LNCaP clone FGC (cell line): ENCODE data around the gene CCSER1.
"Not testable (repeated sequence)": the region's sequence is repeated elsewhere in the genome, so short reads cannot be mapped to it uniquely, and the experiment has no call there.

Source experiments
- DNase-seq: peaks from one replicate; pipeline ENCODE4 v3.0.0-alpha.2; 2011; ENCODE audit warnings: low read depth
- H3K4me3 ChIP-seq: 2 replicates; pipeline ENCODE4 v1.5.1; 2011; ENCODE audit warnings: mild to moderate bottlenecking, low read depth, low read length, control low read depth
- CTCF ChIP-seq: IDR thresholded peaks from 2 replicates; pipeline ENCODE4 v1.5.1; 2012; ENCODE audit warnings: mild to moderate bottlenecking; ENCODE audit not compliant: control insufficient read depth, insufficient read depth; ENCODE audit errors: extremely low read depth

CCSER1 gene

GRCh38 chr4:90875791-90876190 is 748.6 kb downstream of the CCSER1 start:
- no peak overlapping the region for H3K4me3 ChIP-seq
- no peak for DNase-seq
- no peak for TF ChIP-seq CTCF

DNA sequence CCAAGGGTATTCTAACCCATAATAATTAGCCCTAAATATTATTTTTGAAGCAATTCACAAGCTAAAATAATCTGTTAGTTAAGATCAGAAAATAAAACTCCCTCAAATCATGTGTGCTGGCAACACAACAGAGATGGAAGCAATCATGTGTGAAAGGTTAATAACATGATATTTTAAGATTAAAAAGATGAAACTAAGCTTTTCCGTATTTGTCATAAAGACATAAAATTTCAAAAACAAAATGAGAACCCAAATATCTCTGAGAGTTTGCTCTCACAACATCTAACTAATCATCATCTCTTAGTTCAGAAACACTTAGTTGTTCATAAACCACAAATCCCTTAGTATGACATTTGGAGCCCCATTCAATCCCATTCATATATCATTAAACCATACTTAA is 749.1 kb downstream of the CCSER1 start:
- TF ChIP-seq CTCF = no peak
- no peak for DNase-seq
- H3K4me3 ChIP-seq = no peak overlapping the region

DNA sequence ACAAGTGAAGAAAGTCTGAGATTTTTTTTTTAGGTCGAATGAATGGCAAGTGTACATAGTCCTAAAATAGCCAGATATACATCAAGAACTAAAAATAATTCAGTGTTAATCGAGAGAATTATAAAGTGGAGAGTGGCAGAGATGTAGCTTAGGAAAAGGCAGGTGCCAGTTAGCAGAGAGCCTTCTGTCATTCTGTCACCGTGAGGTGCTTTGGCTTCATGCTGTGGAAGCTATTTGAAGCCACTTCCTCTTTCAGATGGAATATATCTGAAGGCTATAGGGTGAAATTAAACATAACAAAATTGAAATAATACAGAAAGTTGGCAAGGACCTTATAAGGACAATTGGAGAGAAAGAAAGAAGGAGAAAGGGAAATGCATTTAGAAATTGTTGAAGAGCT is 756.3 kb downstream of the CCSER1 start:
- H3K4me3 ChIP-seq = no peak overlapping the region
- no peak for TF ChIP-seq CTCF
- no peak for DNase-seq

- H3K4me3 ChIP-seq = no peak overlapping the region
- no peak for DNase-seq
- TF ChIP-seq CTCF = no peak
These were observed 761.4 kb downstream of the CCSER1 start for GRCh38 chr4:90888571-90888970.

GRCh38 chr4:90889171-90889570 is 762.0 kb downstream of the CCSER1 start:
- H3K4me3 ChIP-seq = no peak overlapping the region
- TF ChIP-seq CTCF = no peak
- no peak for DNase-seq

- DNase-seq, H3K4me3 ChIP-seq: not testable (repeated sequence)
These were observed 776.2 kb downstream of the CCSER1 start for GRCh38 chr4:90903413-90903812.

- TF ChIP-seq CTCF = no peak
- DNase-seq = no peak
- H3K4me3 ChIP-seq = no peak overlapping the region
These were observed 776.8 kb downstream of the CCSER1 start for GRCh38 chr4:90904021-90904420.

DNA sequence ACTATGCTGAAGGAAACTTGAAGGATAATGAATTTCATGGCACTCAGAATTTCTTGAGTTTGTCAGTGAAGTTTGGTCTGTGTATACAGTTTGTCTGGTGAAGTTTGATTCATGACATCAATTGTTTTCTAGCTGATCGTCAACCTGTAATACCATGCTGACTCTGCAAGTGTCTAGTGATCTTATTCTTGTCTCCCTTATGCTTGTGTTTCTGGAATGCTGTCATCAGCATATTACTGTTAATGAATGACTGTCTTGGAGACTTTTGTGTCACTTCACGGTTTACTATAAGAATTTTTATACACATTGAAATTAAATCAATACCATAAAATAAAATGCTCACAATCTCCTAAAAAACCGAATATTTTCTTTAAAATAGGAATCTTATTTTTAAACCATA is 779.0 kb downstream of the CCSER1 start:
- no peak overlapping the region for H3K4me3 ChIP-seq
- TF ChIP-seq CTCF = no peak
- DNase-seq = no peak
